ENCODE measurements around the gene CPA1. TPM values are rescaled to one million over a fixed set of nuclear protein-coding genes. Genes with fewer than 3 reads are reported as not detected.

Gene CPA1
- total and polyA plus RNA-seq, 9 of the 15 experiments (the other 6 are each of a cell fraction or from before 2014, with no cell fraction given), result 6.5 TPM; not detected in 8

DNA sequence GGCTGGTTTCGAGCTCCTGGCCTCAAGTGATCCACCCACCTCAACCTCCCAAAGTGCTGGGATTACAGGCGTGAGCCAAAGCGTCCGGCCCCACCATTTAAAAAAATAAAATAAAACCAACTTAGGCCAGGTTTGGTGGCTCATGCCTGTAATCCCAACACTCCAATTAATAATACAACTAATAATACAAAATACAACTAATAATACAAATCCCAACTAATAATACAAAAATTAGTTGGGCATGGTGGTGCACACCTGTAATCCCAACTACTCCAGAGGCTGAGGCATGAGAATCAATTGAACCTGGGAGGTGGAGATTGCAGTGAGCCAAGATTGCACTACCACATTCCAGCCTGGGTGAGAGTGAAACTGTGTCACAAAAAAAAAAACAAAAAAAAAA lies 32.9 kb downstream of the CPA1 start:
- H3K36me3 ChIP-seq (ENCODE audit: control insufficient read depth, insufficient read depth, low read length), result no peaks in the 10 kb centered on the region
- WGBS (ENCODE audit: insufficient coverage, low coverage, missing lambda C conversion rate), result 31% methylated on average over 4 of the region's 4 CpGs
- H3K27me3 ChIP-seq (ENCODE audit: control insufficient read depth in 2 of 2, insufficient read depth in 2 of 2, low read length in 2 of 2), result peaks cover 0 to 4% of the 10 kb centered on the region in 2 experiments; a peak in 3 of 5 replicates
- in situ Hi-C loops (cut with MboI), result no loop called here
- H3K4me3 ChIP-seq, result no peak overlapping the region
- no peaks in the 10 kb centered on the region for H4K20me1 ChIP-seq (replicated peaks; ENCODE audit: control insufficient read depth, insufficient read depth, low read length)
- ATAC-seq (no peak), FAIRE-seq (no peak), DNase-seq (ENCODE audit: extremely low read depth in 1 of 4, low spot score in 3 of 4) (no peak)
- no peak overlapping the region for H3K27ac ChIP-seq (ENCODE audit: extremely low read depth, low read depth, low read length)
- no peak overlapping the region for H3K4me2 ChIP-seq (ENCODE audit: insufficient read depth, low read length)
- CTCF ChIA-PET (ENCODE audit: low intra/inter-chr PET ratio), result no interaction called here
- H3K9me3 ChIP-seq (replicated peaks; ENCODE audit: control insufficient read depth, insufficient read depth, low read depth, low read length), result no peaks in the 10 kb centered on the region
- no TSS peak for BruUV-seq (replicated peaks)
- H2AFZ ChIP-seq (ENCODE audit: low read depth, low read length), result no peak overlapping the region
- POLR2A ChIA-PET, result interaction anchor here (0.6 to 1.8 kb wide), 3 partner anchors 13 to 159 kb away, joined by 3 to 4 read pairs (median 3); no protein-coding TSS in a partner anchor
- H3K4me1 ChIP-seq (replicated peaks in 1 of 2; ENCODE audit: control insufficient read depth in 2 of 2, insufficient read depth in 2 of 2, low read length in 2 of 2), result no peaks in the 10 kb centered on the region
- no peak overlapping the region for H3K9ac ChIP-seq (ENCODE audit: insufficient read depth in 1 of 2, low read depth in 2 of 2, low read length in 2 of 2)
- H3K9me1 ChIP-seq (ENCODE audit: control insufficient read depth, insufficient read depth, low read length), result no peaks in the 10 kb centered on the region
- H3K79me2 ChIP-seq (ENCODE audit: control insufficient read depth, insufficient read depth, low read length), result no peaks in the 10 kb centered on the region
- intact Hi-C loops (cut with micrococcal nuclease), result no loop called here
- TF ChIP-seq ZNF232 (CRISPR knock-in tag; IDR thresholded peaks at IDR 0.05) (0 out of 2 replicates have a peak, but pooled peaks have one; percentile 26), TAF9B (IDR thresholded peaks at IDR 0.05; ENCODE audit: partially characterized antibody) (no peak), DACH1 (IDR thresholded peaks at IDR 0.05; ENCODE audit: partially characterized antibody) (peak; percentile 73), ZBTB1 (CRISPR knock-in tag; IDR thresholded peaks at IDR 0.05; ENCODE audit: borderline replicate concordance, low read depth) (no peak), ETV6 (IDR thresholded peaks at IDR 0.05; ENCODE audit: borderline replicate concordance in 1 of 2, low read depth in 2 of 2, low read length in 1 of 2) (no peak), ETV6 (CRISPR knock-in tag; IDR thresholded peaks at IDR 0.05; ENCODE audit: borderline replicate concordance) (peak; percentile 65; the same call in 1 of the 2 replicates), ZNF224 (CRISPR knock-in tag; IDR thresholded peaks at IDR 0.05) (0 out of 2 replicates have a peak, but pooled peaks have one; percentile 43), ZFP30 (CRISPR knock-in tag; IDR thresholded peaks at IDR 0.05; ENCODE audit: borderline replicate concordance) (no peak)
- TF ChIP-seq, protein P1, sequence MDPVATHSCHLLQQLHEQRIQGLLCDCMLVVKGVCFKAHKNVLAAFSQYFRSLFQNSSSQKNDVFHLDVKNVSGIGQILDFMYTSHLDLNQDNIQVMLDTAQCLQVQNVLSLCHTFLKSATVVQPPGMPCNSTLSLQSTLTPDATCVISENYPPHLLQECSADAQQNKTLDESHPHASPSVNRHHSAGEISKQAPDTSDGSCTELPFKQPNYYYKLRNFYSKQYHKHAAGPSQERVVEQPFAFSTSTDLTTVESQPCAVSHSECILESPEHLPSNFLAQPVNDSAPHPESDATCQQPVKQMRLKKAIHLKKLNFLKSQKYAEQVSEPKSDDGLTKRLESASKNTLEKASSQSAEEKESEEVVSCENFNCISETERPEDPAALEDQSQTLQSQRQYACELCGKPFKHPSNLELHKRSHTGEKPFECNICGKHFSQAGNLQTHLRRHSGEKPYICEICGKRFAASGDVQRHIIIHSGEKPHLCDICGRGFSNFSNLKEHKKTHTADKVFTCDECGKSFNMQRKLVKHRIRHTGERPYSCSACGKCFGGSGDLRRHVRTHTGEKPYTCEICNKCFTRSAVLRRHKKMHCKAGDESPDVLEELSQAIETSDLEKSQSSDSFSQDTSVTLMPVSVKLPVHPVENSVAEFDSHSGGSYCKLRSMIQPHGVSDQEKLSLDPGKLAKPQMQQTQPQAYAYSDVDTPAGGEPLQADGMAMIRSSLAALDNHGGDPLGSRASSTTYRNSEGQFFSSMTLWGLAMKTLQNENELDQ (CRISPR knock-in tag; IDR thresholded peaks at IDR 0.05; ENCODE audit: borderline replicate concordance), result 0 out of 2 replicates have a peak, but pooled peaks have one; percentile 71
- TF ChIP-seq, protein P2, sequence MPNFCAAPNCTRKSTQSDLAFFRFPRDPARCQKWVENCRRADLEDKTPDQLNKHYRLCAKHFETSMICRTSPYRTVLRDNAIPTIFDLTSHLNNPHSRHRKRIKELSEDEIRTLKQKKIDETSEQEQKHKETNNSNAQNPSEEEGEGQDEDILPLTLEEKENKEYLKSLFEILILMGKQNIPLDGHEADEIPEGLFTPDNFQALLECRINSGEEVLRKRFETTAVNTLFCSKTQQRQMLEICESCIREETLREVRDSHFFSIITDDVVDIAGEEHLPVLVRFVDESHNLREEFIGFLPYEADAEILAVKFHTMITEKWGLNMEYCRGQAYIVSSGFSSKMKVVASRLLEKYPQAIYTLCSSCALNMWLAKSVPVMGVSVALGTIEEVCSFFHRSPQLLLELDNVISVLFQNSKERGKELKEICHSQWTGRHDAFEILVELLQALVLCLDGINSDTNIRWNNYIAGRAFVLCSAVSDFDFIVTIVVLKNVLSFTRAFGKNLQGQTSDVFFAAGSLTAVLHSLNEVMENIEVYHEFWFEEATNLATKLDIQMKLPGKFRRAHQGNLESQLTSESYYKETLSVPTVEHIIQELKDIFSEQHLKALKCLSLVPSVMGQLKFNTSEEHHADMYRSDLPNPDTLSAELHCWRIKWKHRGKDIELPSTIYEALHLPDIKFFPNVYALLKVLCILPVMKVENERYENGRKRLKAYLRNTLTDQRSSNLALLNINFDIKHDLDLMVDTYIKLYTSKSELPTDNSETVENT (CRISPR knock-in tag; IDR thresholded peaks at IDR 0.05), result no peak

Measured in K562 (cell line).